ENCODE measurements around the gene PPP6R2. TPM values are rescaled to one million over a fixed set of nuclear protein-coding genes. Genes with fewer than 3 reads are reported as not detected.

The PPP6R2 gene
- polyA plus RNA-seq, 12 donors, result 23.5 to 43.1 (median 30.7) TPM; not detected in 1

- DNase-seq, result no peak
Measured at GRCh38 chr22:50443801-50444625, 100.9 kb downstream of the PPP6R2 start.

GRCh38 chr22:50444663-50445062, 101.5 kb downstream of the PPP6R2 start:
- DNase-seq, result no peak

GRCh38 chr22:50445071-50445879, 102.1 kb downstream of the PPP6R2 start:
- DNase-seq, result no peak

- no peak for DNase-seq
Measured at GRCh38 chr22:50445880-50446707, 103.0 kb downstream of the PPP6R2 start.

GRCh38 chr22:50446708-50447575, 103.8 kb downstream of the PPP6R2 start:
- DNase-seq, result no peak

- no peak for DNase-seq
Measured at GRCh38 chr22:50447576-50448551, 104.7 kb downstream of the PPP6R2 start.

GRCh38 chr22:50452649-50453048, 109.5 kb downstream of the PPP6R2 start:
- no peak for DNase-seq

- no peak for DNase-seq
Measured at GRCh38 chr22:50454556-50455075, 111.5 kb downstream of the PPP6R2 start.

- DNase-seq, result no peak
Measured at GRCh38 chr22:50455201-50455600, 112.1 kb downstream of the PPP6R2 start.

- no peak for DNase-seq
Measured at GRCh38 chr22:50456026-50456425, 112.9 kb downstream of the PPP6R2 start.

- no peak for DNase-seq
Measured at GRCh38 chr22:50456466-50457234, 113.5 kb downstream of the PPP6R2 start.

- no peak for DNase-seq
Measured at GRCh38 chr22:50459016-50459415, 115.9 kb downstream of the PPP6R2 start.

- no peak for DNase-seq
Measured at GRCh38 chr22:50459496-50460140, 116.5 kb downstream of the PPP6R2 start.

- DNase-seq, result no peak
Measured at GRCh38 chr22:50460938-50461337, 117.8 kb downstream of the PPP6R2 start.

GRCh38 chr22:50461536-50461935, 118.4 kb downstream of the PPP6R2 start:
- DNase-seq, result no peak

- DNase-seq, result no peak
Measured at GRCh38 chr22:50461979-50462540, 118.9 kb downstream of the PPP6R2 start.

GRCh38 chr22:50463188-50463900, 120.2 kb downstream of the PPP6R2 start:
- DNase-seq, result no peak

All from muscle of arm (tissue), 12 donors.